ENCODE results near the gene RNF214. TPM values are rescaled to one million over a fixed set of nuclear protein-coding genes. Genes with fewer than 3 reads are reported as not detected.

Gene RNF214
- total and polyA plus RNA-seq, 11 donors = 8.0 to 31.9 (median 19.5) TPM

DNA sequence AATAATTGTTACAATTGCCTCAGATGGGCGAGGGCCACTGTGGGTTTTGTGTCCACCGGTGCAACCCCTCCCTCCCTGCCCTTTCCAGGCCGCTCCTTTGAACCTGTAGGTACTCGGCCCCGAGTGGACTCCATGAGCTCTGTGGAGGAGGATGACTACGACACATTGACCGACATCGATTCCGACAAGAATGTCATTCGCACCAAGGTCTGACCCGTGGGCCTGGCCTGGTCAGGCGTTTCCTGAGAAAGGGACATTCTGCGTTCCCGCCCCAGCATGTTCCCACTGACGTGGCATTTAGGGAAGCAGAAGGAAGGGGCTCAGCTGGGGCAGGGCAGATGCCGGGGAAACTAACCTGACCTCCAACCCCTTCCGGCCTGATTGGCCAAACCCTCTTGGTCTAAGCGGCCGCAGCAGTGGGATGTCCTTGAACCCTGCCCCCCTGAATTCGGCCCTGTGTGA, 43.8 kb upstream of the RNF214 start:
- H3K27me3 ChIP-seq = no peaks in the 10 kb centered on the region
- peak in 3 of 4 donors; percentile 9 to 26 (median 25) for ATAC-seq
- intact Hi-C loops (cut with DNase I) = no loop called here
- WGBS, 4 donors = 88 to 94% (median 93%) methylated on average over 20 of the region's 20 CpGs
- no peak overlapping the region for H3K4me3 ChIP-seq
- peaks cover 0 to 17% (median 0%) of the 10 kb centered on the region in 12 donors for H3K4me1 ChIP-seq
- peak overlapping the region in 1 of 12 donors; percentile 79 for H3K27ac ChIP-seq
- H3K9me3 ChIP-seq = no peaks in the 10 kb centered on the region
- H3K36me3 ChIP-seq = peaks cover 0 to 97% (median 84%) of the 10 kb centered on the region in 9 donors
- peak in 2 of 5 donors; percentile 52 to 56 for DNase-seq
- TF ChIP-seq POLR2A (IDR thresholded peaks at IDR 0.05) = no peak
- TF ChIP-seq, protein P1, sequence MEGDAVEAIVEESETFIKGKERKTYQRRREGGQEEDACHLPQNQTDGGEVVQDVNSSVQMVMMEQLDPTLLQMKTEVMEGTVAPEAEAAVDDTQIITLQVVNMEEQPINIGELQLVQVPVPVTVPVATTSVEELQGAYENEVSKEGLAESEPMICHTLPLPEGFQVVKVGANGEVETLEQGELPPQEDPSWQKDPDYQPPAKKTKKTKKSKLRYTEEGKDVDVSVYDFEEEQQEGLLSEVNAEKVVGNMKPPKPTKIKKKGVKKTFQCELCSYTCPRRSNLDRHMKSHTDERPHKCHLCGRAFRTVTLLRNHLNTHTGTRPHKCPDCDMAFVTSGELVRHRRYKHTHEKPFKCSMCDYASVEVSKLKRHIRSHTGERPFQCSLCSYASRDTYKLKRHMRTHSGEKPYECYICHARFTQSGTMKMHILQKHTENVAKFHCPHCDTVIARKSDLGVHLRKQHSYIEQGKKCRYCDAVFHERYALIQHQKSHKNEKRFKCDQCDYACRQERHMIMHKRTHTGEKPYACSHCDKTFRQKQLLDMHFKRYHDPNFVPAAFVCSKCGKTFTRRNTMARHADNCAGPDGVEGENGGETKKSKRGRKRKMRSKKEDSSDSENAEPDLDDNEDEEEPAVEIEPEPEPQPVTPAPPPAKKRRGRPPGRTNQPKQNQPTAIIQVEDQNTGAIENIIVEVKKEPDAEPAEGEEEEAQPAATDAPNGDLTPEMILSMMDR (IDR thresholded peaks at IDR 0.05) = no peak

DNA sequence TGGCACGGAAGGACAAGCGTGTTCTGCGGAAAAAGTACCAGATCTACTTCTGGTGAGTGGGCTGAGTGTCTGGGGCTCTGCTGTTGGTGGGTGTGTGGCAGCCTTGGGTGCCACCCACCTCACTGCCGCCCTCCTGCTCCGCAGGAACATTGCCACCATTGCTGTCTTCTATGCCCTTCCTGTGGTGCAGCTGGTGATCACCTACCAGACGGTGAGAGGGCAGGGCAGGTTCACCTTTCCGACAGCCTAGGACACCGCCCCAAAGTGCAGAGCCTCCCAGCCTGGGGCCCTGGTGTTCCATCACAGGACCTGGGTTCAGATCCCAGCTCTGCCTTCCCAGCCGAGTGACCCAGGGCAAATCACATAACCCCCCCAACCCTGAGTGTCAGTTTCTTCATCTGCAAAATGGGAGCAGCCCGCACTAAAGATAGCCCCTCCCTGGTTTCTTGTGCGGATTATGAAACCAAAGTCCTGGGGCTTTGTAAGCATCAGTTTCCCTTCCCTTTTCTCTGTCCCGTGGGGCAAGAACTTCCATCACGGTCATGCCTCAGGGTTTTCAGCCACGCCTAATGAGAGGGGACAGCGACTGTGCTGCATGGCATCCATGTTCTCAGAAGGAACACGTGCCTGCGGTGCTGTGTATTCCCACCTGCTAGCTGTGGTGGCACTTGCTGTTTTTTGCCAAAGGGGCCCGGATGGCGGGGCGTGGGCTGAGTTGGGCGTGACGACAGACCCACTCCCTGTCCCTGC, 43.1 kb upstream of the RNF214 start:
- Histone ChIP-seq H3K9me3 (no peaks in the 10 kb centered on the region), H3K27me3 (no peaks in the 10 kb centered on the region), H3K4me3 (no peak overlapping the region), H3K27ac (peak overlapping the region in 1 of 12 donors; percentile 79), H3K4me1 (peaks cover 0 to 17% (median 0%) of the 10 kb centered on the region in 12 donors), H3K36me3 (peaks cover 0 to 99% (median 84%) of the 10 kb centered on the region in 9 donors)
- WGBS, 4 donors = 92 to 93% (median 93%) methylated on average over 18 to 22 of the region's 22 CpGs
- DNase-seq = peak in 1 of 5 donors; percentile 48
- ATAC-seq = peak in 3 of 4 donors; percentile 19 to 42 (median 24)
- no peak for TF ChIP-seq POLR2A (IDR thresholded peaks at IDR 0.05)
- TF ChIP-seq, protein P1 (IDR thresholded peaks at IDR 0.05) = no peak
- intact Hi-C loops (cut with DNase I) = no loop called here

DNA sequence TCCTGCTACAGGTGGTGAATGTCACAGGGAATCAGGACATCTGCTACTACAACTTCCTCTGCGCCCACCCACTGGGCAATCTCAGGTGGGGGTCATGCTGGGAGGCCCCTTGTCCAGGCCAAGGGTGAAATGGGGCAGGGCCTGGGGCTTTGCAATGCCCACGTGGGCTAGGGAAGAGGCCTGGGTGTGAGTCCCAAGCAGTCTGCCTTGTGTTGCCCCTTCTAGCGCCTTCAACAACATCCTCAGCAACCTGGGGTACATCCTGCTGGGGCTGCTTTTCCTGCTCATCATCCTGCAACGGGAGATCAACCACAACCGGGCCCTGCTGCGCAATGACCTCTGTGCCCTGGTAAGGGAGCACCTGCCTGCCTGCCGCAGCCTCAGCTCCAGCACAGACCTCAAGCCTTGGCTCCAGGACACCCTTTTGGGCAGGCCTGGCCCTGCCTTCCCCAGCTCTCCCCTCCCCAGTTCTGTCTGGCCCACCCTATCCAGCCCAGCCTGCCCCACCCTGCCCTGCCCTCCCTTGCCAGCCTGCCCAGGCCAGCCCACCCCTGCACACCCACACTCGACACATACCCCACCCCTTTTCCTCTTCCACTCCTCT, 42.4 kb upstream of the RNF214 start:
- Histone ChIP-seq H3K4me3 (no peak overlapping the region), H3K4me1 (peaks cover 0 to 17% (median 0%) of the 10 kb centered on the region in 12 donors), H3K27me3 (no peaks in the 10 kb centered on the region), H3K9me3 (no peaks in the 10 kb centered on the region), H3K36me3 (peaks cover 0 to 96% (median 83%) of the 10 kb centered on the region in 9 donors), H3K27ac (peak overlapping the region in 1 of 12 donors; percentile 60)
- WGBS, 4 donors = 85 to 91% (median 90%) methylated on average over 7 to 8 of the region's 8 CpGs
- ATAC-seq (no peak), DNase-seq (peak in 1 of 5 donors; percentile 25)
- no peak for TF ChIP-seq POLR2A (IDR thresholded peaks at IDR 0.05)
- TF ChIP-seq, protein P1 (IDR thresholded peaks at IDR 0.05) = no peak
- intact Hi-C loops (cut with DNase I) = no loop called here
